MG63 (cell line): ENCODE measurements around the gene GIMAP1. TPM values are rescaled to one million over a fixed set of nuclear protein-coding genes. Genes with fewer than 3 reads are reported as not detected.

Experiments
- DNase-seq: peaks from one replicate; pipeline ENCODE4 v3.0.0-alpha.2; 2020
- H3K27me3 ChIP-seq: fragments of 250-450 bp; sonication (Bioruptor Pico); 2 replicates; pipeline ENCODE4 v1.5.1; 2020; ENCODE audit warnings: mild to moderate bottlenecking, moderate library complexity
- H3K36me3 ChIP-seq: fragments of 250-450 bp; sonication (Bioruptor Pico); 2 replicates; pipeline ENCODE4 v1.5.1; 2020; ENCODE audit warnings: mild to moderate bottlenecking, moderate library complexity
- H3K4me3 ChIP-seq: fragments of 250-450 bp; sonication (Bioruptor Pico); 2 replicates; pipeline ENCODE4 v1.5.1; 2020; ENCODE audit warnings: mild to moderate bottlenecking, moderate library complexity
- H3K9me3 ChIP-seq: fragments of 250-450 bp; sonication (Bioruptor Pico); 2 replicates; pipeline ENCODE4 v1.5.1; 2020; ENCODE audit warnings: mild to moderate bottlenecking, moderate library complexity
- total RNA-seq: library from RNA; depleted of rRNA; stranded (reverse); fragments of >200 nt; shearing (Covaris generic); gene quantifications from 2 replicates; pipeline ENCODE4 v1.2.3, GENCODE V29; 2014; ENCODE audit warnings: low replicate concordance; rRNA removed

Gene GIMAP1
- total RNA-seq, 1 experiment from 2014 or later: not detected

DNA sequence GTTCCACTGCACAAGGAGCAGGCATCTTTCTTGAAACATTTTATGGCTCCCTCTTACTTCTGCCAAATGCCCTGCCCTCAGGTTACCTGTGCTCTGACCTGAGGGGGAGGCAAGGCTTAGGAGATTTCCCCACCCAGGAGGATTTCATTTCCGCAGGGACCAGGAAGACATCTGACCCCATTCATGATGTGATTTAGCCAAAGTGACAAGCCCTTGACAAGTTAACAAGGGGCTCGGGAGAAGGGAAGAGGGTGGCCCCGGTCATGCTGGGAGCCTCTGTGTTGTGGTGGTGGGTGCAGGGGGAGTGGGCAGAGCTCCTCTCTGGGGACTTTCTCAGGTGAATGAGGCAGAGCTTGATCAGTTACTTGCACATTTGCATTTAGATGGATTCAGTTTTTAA is 39.8 kb downstream of the GIMAP1 start:
- Histone ChIP-seq H3K9me3 (no peaks in the 10 kb centered on the region), H3K4me3 (no peak overlapping the region), H3K27me3 (no peaks in the 10 kb centered on the region), H3K36me3 (no peaks in the 10 kb centered on the region)
- no peak for DNase-seq

DNA sequence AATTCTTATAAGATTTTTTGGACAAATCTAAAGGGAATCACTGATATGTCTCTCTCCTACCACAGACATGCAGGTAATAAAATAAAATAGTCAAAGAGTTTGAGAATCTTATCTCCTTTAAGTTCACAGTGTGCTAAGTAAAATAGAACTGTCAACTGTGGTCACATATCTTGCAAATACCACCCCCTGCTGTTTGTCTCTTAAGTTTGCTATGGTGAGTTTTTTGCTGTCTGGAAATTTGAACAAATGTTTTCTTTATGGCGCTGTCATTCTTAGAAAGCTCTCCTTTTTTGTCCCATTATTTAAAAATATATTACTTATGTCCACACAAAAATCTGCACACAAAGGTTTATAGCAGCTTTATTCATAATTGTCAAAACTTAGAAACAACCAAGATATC is 40.4 kb downstream of the GIMAP1 start:
- Histone ChIP-seq H3K9me3 (no peaks in the 10 kb centered on the region), H3K36me3 (no peaks in the 10 kb centered on the region), H3K4me3 (no peak overlapping the region), H3K27me3 (no peaks in the 10 kb centered on the region)
- DNase-seq: no peak

DNA sequence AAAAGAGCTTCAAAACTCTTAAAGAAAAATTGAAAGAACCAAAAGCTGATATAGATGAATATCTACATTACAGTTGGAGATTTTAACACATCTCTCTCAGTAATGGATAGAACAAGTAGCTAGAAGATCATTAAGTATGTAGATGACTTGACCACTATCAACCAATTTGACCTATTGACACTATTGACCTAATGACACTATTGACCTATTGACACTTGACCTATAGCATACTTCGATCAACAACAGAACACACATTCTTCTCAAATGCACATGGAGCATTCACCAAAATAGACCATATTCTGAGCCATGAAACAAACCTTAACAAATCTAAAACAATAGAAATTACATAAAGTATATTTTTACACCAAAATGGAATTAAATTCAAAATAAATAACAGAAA is 43.1 kb downstream of the GIMAP1 start:
- Histone ChIP-seq H3K4me3 (no peak overlapping the region), H3K27me3 (no peaks in the 10 kb centered on the region), H3K36me3 (no peaks in the 10 kb centered on the region), H3K9me3 (no peaks in the 10 kb centered on the region)
- no peak for DNase-seq

DNA sequence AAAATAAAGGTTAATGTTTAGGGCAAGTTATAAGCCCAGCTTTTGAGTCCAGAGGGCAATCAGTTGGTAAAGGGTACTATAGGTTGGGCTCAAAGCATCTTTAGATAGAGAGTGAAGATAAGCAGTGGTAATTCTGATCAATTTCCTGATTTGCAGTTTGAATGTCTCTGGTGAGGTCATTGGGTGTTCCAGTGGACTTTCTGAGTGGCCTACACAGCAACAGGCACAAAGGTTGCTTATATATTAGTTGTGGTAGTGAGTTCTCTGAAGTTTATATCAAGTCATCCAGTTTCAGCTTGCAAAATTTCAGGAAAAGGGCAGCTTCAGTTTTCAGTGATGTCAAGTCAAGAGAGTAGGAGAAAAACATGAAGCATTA is 49.9 kb downstream of the GIMAP1 start:
- Histone ChIP-seq H3K27me3 (no peaks in the 10 kb centered on the region), H3K4me3 (no peak overlapping the region), H3K9me3 (no peaks in the 10 kb centered on the region), H3K36me3 (no peaks in the 10 kb centered on the region)
- DNase-seq: no peak

DNA sequence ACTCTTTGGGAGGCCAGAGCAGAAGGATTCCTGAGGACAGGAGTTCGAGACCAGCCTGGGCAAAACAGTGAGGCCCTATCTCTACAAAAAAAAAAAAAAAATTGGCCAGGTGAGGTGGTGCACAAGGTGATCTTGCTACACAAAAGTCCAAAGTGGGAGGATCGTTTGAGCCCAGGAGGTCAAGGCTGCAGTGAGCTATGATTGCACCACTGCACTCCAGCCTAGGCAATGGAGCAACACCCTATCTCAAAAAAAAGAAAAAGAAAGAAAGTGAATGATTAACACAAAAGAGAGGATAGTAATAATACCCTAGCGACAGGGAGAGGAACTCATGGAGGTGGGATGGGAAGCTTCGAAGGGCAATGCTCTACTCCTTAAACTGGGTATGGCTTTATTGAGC is 53.4 kb downstream of the GIMAP1 start:
- Histone ChIP-seq H3K36me3 (no peaks in the 10 kb centered on the region), H3K4me3 (no peak overlapping the region), H3K27me3 (no peaks in the 10 kb centered on the region), H3K9me3 (no peaks in the 10 kb centered on the region)
- DNase-seq: no peak

Other genes starting within 250 kb of the GIMAP1 start
- gene GIMAP7, start 201.7 kb upstream of the GIMAP1 start, total RNA-seq: not detected in 2 replicates
- gene GIMAP4, start 149.2 kb upstream of the GIMAP1 start, total RNA-seq: not detected in 2 replicates
- gene GIMAP6, start 84.2 kb upstream of the GIMAP1 start, total RNA-seq: not detected in 2 replicates
- 3.1 and 8.3 TPM in 2 replicates for gene GIMAP2, start 30.9 kb upstream of the GIMAP1 start, total RNA-seq
- not detected in 2 replicates for gene GIMAP5, start 20.8 kb downstream of the GIMAP1 start, total RNA-seq
- 0.23 TPM in 1 of 2 replicates, not detected in the other for gene TMEM176B, start 83.8 kb downstream of the GIMAP1 start, total RNA-seq
- not detected in 2 replicates for gene TMEM176A, start 84.2 kb downstream of the GIMAP1 start, total RNA-seq
- gene AOC1, start 135.9 kb downstream of the GIMAP1 start, total RNA-seq: not detected in 2 replicates